Psoas muscle (tissue), 8 donors: ENCODE data around the gene KIF16B. TPM values are rescaled to one million over a fixed set of nuclear protein-coding genes. Genes with fewer than 3 reads are reported as not detected.

Experiments used
- ATAC-seq, 4 donors: fragments of 200-7000 bp; cut with Tn5 transposase; one replicate each; pipeline ENCODE4 v1.9.1; 2020; ENCODE audit warnings: moderate library complexity in 3 of 4, mild to moderate bottlenecking in 2 of 4
- DNase-seq, 2 donors: peaks; one replicate each; pipeline ENCODE4 v3.0.0-alpha.2; 2020
- H3K27ac ChIP-seq: fragments of 200-600 bp; one replicate; pipeline ENCODE4 v1.8.0; 2022
- H3K27me3 ChIP-seq, 3 donors: fragments of 200-600 bp in 1 of 3; one replicate each; pipeline versions ENCODE4 v1.6.1 to v1.8.0; 2013 to 2022; ENCODE audit warnings: low read length in 2 of 3, mild to moderate bottlenecking in 2 of 3, moderate library complexity in 1 of 3; ENCODE audit not compliant: insufficient read depth in 3 of 3
- H3K36me3 ChIP-seq, 2 donors: fragments of 200-600 bp in 1 of 2; one replicate each; pipeline versions ENCODE4 v1.6.1 to v1.8.0; 2013 to 2022; ENCODE audit warnings: low read depth in 1 of 2, mild to moderate bottlenecking in 1 of 2, moderate library complexity in 1 of 2; ENCODE audit not compliant: insufficient read depth in 1 of 2
- H3K4me1 ChIP-seq: fragments of 200-600 bp; one replicate; pipeline ENCODE4 v1.8.0; 2022
- H3K4me3 ChIP-seq: fragments of 200-600 bp; one replicate; pipeline ENCODE4 v1.8.0; 2022; ENCODE audit warnings: mild to moderate bottlenecking
- H3K9me3 ChIP-seq: fragments of 200-600 bp; one replicate; pipeline ENCODE4 v1.8.0; 2022
- WGBS, 3 donors: extraction: QIAGEN DNeasy Blood & Tissue Kit; methylation state at CpG; one replicate each; pipeline versions ENCODE4 v1.1.6 to v1.1.7; 2013; 5-methylcytosine and 5-hydroxymethylcytosine counted together
- intact Hi-C, 2 donors: fragments of 100-400 bp; cut with DNase I; formaldehyde crosslinking; loops; one replicate each; pipeline versions ENCODE4 v1.11.0 to v1.14.2; 2022
- polyA plus RNA-seq, 3 donors: library from polyadenylated mRNA; stranded (reverse); fragments of 200-250 nt; gene quantifications; one replicate each; pipeline ENCODE4 v1.2.3, GENCODE V29; 2013
- total RNA-seq, 4 donors: library from RNA; stranded (reverse); fragmentation: NEBNext Ultra II Directional in 2 of 4; extraction: Animal tissue kit (Norgen Biotek cat#: 25700) in 2 of 4; gene quantifications; one replicate each; pipeline versions ENCODE4 v1.2.1 to v1.2.4, GENCODE V29; 2021 to 2023
- TF ChIP-seq, protein P1 (sequence below): fragments of 200-600 bp; IDR thresholded peaks from one replicate; pipeline ENCODE4 v1.8.0; 2022; ENCODE audit warnings: antibody characterized with exemption
- donor health status: healthy with polysubstance abuse.
- donor health status: DM: no; HTN: no; CAD: no; lungs with moderate emphysema.
- donor health status: Bipolar disorder and iron deficiency.
- donor health status: healthy.
- donor health status: DM: yes; HTN: yes; CAD: no.
- donor health status: DM: no; HTN: no; CAD: no.
- donor health status: DM: no; HTN: no; CAD: no.
- donor health status: DM: yes; HTN: yes; CAD: no.

Gene KIF16B
- total and polyA plus RNA-seq, 7 donors, result 18.1 to 30.6 (median 24.1) TPM

DNA sequence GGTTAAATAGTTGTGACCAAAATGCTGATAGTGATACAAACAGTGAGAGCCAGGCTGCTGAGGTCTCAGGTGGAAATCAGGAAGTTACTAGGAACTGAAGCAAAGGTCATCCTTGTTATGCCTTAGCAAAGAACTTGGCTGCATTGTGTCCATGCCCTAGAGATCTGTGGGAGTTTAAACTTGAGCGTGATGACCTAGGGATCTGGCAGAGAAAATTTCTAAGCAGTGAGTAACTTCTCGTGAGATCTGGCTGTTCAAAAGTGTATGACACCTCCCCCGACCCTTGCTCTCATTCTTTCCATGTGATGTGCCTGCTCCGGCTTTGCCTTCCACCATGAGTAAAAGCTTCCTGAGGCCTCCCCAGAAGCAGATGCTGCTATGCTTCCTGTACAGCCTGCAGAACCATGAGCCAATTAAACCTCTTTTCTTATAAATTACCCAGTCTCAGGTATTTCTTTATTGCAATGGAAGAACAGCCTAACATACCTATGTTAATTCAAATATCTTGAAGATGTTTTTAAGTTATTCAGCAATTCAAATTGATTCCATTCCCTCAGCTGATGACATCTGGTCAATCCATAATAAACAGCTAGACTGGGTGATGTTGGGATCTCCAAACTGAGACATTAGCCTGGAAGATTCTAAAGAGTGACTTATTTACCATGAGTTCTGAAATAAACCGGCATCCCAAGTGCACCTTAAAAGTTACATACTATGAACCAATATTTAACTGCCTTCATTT is 33.8 kb downstream of the KIF16B start:
- Histone ChIP-seq H3K27me3 (no peaks in the 10 kb centered on the region), H3K4me3 (no peak overlapping the region), H3K9me3 (no peaks in the 10 kb centered on the region), H3K36me3 (no peaks in the 10 kb centered on the region), H3K4me1 (peaks cover 14% of the 10 kb centered on the region), H3K27ac (no peak overlapping the region)
- ATAC-seq (no peak), DNase-seq (no peak)
- intact Hi-C loops, result loop anchor here in 1 of 2 donors (5.0 kb wide), 1 partner anchor 33 kb away; the partner anchor contains the start of gene KIF16B
- TF ChIP-seq, protein P1, sequence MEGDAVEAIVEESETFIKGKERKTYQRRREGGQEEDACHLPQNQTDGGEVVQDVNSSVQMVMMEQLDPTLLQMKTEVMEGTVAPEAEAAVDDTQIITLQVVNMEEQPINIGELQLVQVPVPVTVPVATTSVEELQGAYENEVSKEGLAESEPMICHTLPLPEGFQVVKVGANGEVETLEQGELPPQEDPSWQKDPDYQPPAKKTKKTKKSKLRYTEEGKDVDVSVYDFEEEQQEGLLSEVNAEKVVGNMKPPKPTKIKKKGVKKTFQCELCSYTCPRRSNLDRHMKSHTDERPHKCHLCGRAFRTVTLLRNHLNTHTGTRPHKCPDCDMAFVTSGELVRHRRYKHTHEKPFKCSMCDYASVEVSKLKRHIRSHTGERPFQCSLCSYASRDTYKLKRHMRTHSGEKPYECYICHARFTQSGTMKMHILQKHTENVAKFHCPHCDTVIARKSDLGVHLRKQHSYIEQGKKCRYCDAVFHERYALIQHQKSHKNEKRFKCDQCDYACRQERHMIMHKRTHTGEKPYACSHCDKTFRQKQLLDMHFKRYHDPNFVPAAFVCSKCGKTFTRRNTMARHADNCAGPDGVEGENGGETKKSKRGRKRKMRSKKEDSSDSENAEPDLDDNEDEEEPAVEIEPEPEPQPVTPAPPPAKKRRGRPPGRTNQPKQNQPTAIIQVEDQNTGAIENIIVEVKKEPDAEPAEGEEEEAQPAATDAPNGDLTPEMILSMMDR, result no peak
- WGBS, 3 donors, result 73 to 76% (median 75%) methylated on average over 5 of the region's 5 CpGs

DNA sequence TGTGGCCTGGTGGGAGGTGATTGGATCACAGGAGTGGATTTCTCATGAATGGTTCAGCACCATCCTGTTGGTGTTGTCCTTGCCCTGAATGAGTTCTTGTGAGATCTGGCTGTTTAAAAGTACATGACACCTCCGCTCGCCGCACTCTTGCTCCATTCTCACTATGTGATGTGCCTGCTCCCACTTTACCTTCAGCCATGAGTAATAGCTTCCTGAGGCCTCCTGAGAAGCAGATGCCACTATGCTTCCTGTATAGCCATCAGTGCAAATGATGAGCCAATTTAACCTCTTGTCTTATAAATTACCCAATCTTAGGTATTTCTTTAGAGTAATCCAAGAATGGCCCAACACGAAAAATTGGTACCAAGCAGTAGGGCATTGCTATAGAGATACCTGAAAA is 34.5 kb downstream of the KIF16B start:
- DNase-seq, result no peak
- Histone ChIP-seq H3K27ac (no peak overlapping the region), H3K4me3 (no peak overlapping the region), H3K9me3 (no peaks in the 10 kb centered on the region), H3K27me3 (no peaks in the 10 kb centered on the region), H3K36me3 (no peaks in the 10 kb centered on the region), H3K4me1 (peaks cover 16% of the 10 kb centered on the region)
- no peak for ATAC-seq
- TF ChIP-seq, protein P1, result no peak
- intact Hi-C loops, result loop anchor here in 1 of 2 donors (5.0 kb wide), 1 partner anchor 34 kb away; the partner anchor contains the start of gene KIF16B
- WGBS, 3 donors, result 97 to 98% (median 97%) methylated on average over 4 of the region's 4 CpGs

DNA sequence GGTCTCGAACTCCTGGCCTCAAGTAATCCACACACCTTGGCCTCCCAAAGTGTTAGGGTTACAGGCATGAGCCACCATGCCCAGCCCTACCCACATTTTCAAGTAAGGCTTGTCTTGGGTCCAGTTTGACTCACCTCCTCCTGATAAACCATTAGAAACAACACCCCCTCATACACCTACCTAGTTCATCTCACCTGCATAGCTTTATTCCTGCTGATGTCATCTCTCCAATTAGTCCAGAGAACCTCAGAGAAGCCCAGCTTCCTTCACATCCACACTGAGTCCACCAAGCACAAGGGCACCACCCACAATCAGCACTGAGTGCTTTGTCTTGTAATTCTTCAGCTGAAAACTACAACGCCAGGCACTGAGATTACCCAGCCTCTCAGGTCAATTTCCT is 35.3 kb downstream of the KIF16B start:
- Histone ChIP-seq H3K4me3 (no peak overlapping the region), H3K27ac (no peak overlapping the region), H3K9me3 (no peaks in the 10 kb centered on the region), H3K36me3 (no peaks in the 10 kb centered on the region), H3K4me1 (peaks cover 24% of the 10 kb centered on the region), H3K27me3 (no peaks in the 10 kb centered on the region)
- DNase-seq, result no peak
- TF ChIP-seq, protein P1, result no peak
- 91 to 97% (median 94%) methylated on average over 2 of the region's 2 CpGs for WGBS, 3 donors
- ATAC-seq, result no peak
- intact Hi-C loops, result loop anchor here in 1 of 2 donors (5.0 kb wide), 1 partner anchor 34 kb away; the partner anchor contains the start of gene KIF16B

DNA sequence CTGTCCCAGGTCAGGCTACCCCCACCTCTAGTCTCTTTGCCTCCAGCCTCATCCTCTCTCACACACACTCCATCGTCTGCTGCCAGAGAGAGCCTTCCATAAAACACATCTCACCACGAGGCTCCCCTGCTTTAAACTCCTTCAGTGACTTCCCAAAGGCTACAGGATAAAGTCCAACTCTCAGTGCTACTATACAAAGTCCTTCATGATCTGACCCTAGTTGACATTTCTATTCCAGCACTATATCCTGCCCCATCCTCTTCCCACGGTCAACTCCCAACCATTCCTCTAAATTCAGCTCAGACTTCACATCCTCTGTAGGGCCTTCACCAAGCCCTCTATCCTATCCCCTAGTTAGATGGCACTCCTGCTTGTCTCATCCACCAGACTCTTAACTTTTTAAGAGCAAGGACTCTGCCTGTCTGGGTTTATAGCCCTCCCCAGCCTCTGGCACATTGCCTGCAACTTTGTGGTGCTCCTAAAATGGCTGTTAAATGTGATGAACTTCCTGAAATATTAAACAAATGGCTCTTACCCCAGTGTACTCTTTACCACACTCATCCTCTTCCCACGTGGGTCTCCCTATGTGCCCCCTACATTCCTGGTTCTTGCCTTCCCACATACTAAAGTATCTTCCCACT is 36.1 kb downstream of the KIF16B start:
- ATAC-seq (no peak), DNase-seq (no peak)
- H3K4me3 ChIP-seq, result no peak overlapping the region
- H3K4me1 ChIP-seq, result peaks cover 28% of the 10 kb centered on the region
- H3K9me3 ChIP-seq, result no peaks in the 10 kb centered on the region
- WGBS, 3 donors, result 76 to 86% (median 81%) methylated on average over 4 of the region's 4 CpGs
- intact Hi-C loops, result loop anchor here in 1 of 2 donors (5.0 kb wide), 1 partner anchor 35 kb away; the partner anchor contains the start of gene KIF16B
- TF ChIP-seq, protein P1, result no peak
- no peak overlapping the region for H3K27ac ChIP-seq
- H3K27me3 ChIP-seq, result no peaks in the 10 kb centered on the region
- no peaks in the 10 kb centered on the region for H3K36me3 ChIP-seq
